Fibroblast of peridontal ligament (primary cell): ENCODE measurements around the gene CCDC3.
A peak's percentile ranks its signal among the peaks of the same experiment; 100 is the strongest.
"Not testable (repeated sequence)": the region's sequence is repeated elsewhere in the genome, so short reads cannot be mapped to it uniquely, and the experiment has no call there.

Experiments used
- DNase-seq: peaks from one replicate; pipeline ENCODE4 v3.0.0-alpha.2; 2010; ENCODE audit errors: extremely low read depth

The CCDC3 gene

DNA sequence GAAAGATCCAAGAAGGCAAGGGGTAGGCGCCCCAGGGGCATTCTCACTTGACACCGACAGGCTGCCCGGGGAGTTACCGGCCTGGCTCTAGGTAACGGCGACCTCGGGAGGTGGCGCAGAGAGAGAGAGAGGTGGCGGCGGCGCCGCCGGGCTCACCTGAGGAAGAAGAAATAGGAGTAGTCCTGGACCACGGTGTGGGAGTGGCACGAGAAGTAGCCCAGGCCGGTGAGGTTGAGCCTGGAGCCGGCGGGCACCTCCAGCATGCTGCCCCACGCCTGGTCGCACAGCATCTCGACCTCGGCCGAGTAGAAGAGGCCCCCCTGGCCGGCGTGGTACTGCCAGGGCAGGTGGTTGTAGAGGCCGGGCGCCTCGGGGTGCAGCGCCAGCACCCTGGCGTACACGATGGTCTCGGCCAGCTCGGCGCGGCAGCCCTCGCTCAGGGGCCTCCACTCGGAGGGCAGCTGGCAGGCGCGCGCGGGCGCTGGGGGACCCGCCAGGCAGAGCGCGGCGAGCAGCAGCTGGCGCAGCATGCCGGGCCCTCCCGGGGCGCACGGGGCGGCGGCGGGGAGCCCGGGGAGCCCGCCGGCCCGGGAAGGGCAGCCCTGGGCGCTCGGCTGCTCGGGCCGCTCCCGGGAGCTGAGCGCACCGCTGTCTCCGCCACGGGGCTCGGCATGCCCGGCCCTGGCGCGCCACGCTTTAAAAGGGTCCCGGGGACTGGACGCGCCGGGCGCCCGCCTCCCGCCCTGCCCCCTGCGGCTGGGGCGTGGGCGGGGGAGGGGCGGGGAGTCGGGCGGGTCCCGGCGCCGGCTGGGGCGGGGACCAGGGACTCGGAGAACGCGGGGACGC lies at the start of gene CCDC3:
TSS of gene CCDC3 (minus strand) at position 673 of the 846 bp plus-strand sequence. CDS start at position 530, 143 bp downstream.
- DNase-seq: no peak

DNA sequence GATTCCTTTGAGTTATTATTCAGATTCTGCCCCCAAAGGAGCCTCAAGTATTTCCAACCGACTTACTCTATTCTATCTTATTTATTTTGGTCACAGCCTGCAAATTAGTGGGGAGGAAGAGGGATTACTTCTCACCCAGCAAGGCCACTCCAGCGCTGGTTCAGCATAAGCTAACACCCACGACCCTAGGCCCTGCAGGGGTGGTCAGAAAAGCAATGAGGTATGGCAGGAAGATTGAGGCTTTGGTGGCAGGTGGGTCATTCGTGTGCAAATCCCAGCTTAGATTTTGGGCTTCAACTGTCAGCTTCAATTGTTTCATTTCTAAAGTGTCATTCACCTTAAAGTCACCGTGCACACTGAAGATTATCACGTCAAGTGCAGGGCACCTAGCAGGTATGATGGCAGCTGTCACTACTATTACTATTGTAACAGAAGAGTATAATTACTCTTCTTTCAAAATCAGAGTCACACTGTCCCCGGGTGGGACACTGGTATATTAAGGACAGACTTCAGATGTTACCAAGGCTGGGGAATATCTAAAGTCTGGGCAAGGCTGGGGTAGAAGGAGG lies 49.7 kb upstream of the CCDC3 start:
- no peak for DNase-seq

DNA sequence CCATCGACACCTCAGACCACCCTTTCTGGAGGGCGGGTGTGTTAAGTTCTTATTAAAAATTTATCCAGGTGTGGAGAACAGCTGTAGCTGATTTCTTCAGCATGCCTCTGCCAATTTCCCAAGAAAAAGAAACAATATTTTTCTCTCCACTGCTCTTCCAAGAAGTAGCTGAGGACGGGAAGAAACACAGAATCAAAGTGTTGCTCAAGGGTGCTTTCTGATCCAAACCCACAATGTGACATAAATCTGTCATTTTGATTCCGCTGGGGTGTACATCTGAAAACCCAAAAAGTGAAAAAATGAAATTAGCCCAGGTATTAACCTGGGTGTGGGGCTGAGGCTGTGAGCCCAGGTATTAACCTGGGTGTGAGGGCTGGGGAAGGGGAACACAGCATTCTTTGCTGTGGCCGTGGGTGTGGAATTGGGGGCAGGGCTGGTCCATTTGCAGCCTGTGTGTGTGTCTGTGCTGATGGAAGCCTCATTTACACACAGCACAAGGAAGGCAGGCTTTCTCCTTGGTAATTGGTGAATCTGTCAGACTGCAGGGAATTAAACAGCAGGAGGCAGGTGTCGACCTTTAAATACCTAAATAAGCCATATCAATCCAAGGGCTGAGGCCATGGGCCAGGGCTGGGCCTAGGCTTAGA lies 48.4 kb upstream of the CCDC3 start:
- no peak for DNase-seq

GRCh38 chr10:13048762-13049161 lies 47.2 kb upstream of the CCDC3 start:
- no peak for DNase-seq

- DNase-seq: no peak
These were observed 46.2 kb upstream of the CCDC3 start for GRCh38 chr10:13047529-13048206.

DNA sequence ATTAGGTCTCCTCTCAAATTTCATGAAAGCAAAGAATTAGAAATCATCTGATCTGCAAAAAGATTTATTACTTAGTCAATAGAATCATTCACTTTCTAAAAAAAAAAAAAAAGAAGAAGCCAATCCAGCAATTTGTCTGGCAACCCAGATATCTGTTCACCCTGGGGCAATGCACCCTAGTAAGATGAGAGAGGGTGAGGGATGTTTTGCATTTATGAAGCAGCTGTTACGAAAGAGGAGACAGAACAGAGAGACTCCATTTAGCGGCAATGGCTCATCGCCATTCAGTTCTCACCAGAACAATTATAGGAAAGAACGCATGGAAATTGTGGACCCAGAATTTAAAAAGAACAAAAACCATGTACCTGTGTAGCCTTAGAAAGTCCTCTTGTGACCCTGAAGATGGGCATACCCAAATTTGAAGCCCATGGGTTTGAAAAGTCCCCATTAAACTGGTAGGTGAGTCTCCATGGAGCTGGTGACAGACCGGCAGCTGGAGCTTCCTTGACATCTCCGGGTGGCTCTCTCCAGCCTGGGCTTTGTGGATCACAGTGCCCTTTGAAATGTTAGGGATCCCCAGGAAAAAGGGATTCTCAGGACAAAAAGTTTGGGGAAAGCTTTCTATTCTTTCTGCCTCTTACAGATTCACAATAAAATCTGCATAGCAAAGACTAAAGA lies 45.5 kb upstream of the CCDC3 start:
- DNase-seq: no peak

- no peak for DNase-seq
These were observed 42.0 kb upstream of the CCDC3 start for GRCh38 chr10:13043520-13043919.

DNA sequence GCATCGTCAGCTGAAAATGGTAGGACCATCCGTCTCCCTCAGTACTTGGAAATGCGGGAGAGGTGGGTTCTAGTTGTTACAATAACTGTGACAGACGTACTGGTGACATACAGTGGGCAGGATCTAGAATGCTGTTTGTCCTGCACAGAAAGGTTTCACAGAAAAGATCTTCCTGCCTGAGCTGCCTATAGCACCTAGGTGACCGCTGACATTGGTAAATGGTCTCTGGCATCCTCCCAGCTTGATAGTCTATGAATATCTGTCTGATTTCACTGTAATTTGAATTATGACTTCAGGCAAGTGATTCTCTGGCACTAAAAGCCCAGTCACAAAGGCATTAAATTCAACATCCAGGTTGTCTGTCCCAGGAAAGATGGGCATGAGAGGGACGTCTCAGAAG lies 38.2 kb upstream of the CCDC3 start:
- no peak for DNase-seq

DNA sequence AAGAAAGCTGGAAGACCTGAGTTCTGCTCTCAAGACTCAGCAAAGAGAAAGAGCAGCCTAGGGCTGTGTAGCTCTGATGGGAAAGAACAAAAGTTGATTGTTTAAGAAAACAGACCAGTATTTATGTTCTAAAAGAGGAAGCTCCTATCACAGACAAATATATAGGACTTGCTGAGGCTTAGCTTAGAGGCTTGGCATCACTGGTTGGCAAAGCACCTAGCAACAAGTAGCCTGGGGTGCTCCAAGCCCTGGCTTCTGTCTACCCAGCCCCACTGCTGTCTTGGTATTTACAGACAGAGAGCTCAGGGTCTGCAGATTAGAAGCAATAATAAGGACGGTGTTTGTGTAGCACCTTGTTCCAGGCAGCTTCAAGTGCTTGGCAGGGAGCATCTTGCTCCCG lies 36.9 kb upstream of the CCDC3 start:
- no peak for DNase-seq

GRCh38 chr10:13037832-13038231 lies 36.3 kb upstream of the CCDC3 start:
- no peak for DNase-seq

DNA sequence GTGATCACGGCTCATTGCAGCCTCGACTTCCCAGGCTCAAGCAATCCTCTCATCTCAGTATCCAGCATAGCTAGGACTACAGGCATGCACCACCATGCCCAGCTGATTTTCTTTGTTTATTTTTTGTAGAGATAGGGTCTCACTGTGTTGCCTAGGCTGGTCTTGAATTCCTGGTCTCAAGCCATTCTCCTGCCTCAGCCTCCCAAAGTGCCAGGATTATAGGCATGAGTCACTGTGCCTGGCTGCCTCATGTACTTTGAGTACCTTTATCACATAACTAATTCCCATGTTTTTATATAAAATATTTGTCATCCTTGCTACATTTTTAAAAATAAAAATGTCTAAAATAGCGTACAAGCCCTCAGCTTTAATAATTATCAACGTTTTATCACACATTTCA lies 35.3 kb upstream of the CCDC3 start:
- DNase-seq: no peak

DNA sequence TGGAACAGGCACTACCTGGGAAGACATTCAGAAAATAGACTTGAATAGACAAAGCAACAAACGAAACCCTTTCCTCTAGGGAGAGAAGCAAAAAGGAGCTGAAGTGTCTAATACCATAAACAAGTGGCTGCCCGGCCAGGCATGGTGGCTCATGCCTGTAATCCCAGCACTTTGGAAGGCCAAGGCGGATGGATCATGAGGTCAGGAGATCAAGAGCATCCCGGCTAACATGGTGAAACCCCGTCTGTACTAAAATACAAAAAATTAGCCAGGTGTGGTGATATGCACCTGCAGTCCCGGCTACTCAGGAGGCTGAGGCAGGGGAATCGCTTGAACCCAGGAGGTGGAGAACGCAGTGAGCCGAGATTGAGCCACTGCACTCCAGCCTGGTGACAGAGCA lies 34.2 kb upstream of the CCDC3 start:
- DNase-seq: not testable (repeated sequence)

- no peak for DNase-seq
These were observed 25.4 kb upstream of the CCDC3 start for GRCh38 chr10:13026873-13027272.

DNA sequence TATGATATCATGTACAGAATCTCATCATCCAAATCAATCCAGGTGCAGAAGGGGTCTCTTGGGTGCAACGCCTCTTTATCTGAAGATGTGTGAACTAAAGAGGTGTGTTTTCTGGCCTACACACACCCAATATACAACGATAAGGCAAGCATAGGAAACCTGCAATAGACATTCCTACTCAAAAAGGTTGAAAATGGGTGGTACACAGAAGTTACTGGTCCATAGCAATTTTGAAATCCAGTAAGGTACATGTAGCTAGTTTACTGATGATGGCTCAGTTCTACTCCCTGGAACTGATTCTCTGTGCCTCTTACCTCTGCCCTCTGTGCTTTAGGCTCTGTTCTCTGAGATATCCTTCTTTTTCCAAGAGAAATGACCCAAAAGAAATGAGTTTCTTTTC lies 22.2 kb upstream of the CCDC3 start:
- DNase-seq: no peak

- DNase-seq: no peak
These were observed 17.8 kb upstream of the CCDC3 start for GRCh38 chr10:13019280-13019679.

- DNase-seq: no peak
These were observed 16.7 kb upstream of the CCDC3 start for GRCh38 chr10:13018171-13018570.

- DNase-seq: no peak
These were observed 15.4 kb upstream of the CCDC3 start for GRCh38 chr10:13016886-13017285.

DNA sequence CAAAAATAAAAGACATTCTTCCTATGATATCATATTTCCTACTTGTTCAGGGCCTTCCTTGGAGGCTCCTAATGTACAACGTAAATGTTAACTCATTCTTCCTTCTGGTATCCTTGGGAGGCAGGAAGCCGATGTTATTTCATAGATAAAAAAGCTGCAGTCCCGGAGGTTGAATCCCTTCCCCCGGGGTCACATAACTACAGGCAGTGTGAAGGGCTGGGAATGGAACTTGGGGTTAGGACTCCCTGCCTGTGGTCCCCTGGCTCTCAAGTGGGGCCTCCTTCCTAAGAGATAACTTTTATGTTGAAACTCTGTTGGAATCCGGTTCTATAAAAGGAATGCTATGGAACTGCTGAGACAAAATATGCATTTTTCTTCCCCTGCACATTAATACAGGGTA lies 14.9 kb upstream of the CCDC3 start:
- no peak for DNase-seq

GRCh38 chr10:13006037-13006436 lies 4.5 kb upstream of the CCDC3 start:
- DNase-seq: no peak

DNA sequence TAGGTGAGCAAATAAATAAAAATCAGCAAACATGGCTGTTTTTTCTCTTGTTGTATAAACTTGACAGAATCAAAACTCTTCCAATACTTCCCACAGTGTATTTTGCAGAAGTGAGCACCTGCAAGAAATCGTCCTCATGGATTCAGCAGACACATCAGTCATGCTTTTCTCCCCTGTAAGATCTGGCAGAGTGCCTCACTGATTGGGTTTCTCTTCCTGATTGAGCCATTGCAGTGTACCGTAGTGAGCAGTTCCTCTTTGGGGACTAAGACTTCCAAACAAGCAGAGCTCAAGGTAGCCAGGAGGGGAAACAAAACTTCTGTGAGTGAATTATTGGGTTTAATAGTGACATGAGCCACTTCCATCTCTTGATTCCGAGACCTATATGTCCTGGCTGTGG lies 2.2 kb upstream of the CCDC3 start:
- DNase-seq: no peak

DNA sequence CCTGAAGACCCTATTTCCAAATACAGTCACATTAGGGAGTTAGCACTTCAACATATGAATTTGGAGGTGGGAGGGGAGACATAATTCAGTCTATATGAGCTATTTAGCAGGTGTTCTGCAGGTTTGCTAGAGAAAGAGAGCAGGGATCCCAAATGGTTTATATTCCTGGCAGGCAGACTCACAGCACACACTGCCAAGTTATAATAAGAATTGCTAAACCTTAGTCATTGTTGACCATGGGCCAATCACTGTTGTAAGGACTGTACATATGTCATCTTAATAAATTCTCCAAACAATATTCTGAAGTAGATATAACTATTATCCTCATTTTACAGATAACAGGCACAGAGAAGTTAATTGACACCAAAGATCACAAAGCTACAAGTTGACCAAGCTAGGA lies 1.5 kb upstream of the CCDC3 start:
- peak; percentile 40 for DNase-seq

GRCh38 chr10:13001887-13002212 lies 337 bp upstream of the CCDC3 start:
- no peak for DNase-seq
